Rectal smooth muscle tissue (tissue), 1 donor: ENCODE measurements around the gene CXCL12.

Experiments used
- H3K27ac ChIP-seq: one replicate; pipeline ENCODE4 v1.7.0; 2013; ENCODE audit warnings: low read depth, low read length, inconsistent platforms
- H3K27me3 ChIP-seq: one replicate; pipeline ENCODE4 v1.7.0; 2013; ENCODE audit warnings: low read length; ENCODE audit not compliant: control insufficient read depth, insufficient read depth
- H3K36me3 ChIP-seq: one replicate; pipeline ENCODE4 v1.7.0; 2013; ENCODE audit warnings: low read length; ENCODE audit not compliant: control insufficient read depth, insufficient read depth
- H3K4me1 ChIP-seq: one replicate; pipeline ENCODE4 v1.7.0; 2013; ENCODE audit warnings: low read length; ENCODE audit not compliant: control insufficient read depth, insufficient read depth
- H3K4me3 ChIP-seq: one replicate; pipeline ENCODE4 v1.7.0; 2013; ENCODE audit warnings: low read length
- H3K9ac ChIP-seq: one replicate; pipeline ENCODE4 v1.7.0; 2013; ENCODE audit warnings: low read length

Gene CXCL12

GRCh38 chr10:44363716-44364115 is 21.2 kb downstream of the CXCL12 start:
- H3K27me3 ChIP-seq: no peaks in the 10 kb centered on the region
- no peaks in the 10 kb centered on the region for H3K4me1 ChIP-seq
- no peak overlapping the region for H3K27ac ChIP-seq
- H3K36me3 ChIP-seq: no peaks in the 10 kb centered on the region
- H3K9ac ChIP-seq: no peak overlapping the region
- H3K4me3 ChIP-seq: no peak overlapping the region

GRCh38 chr10:44362866-44363711 is 21.8 kb downstream of the CXCL12 start:
- no peaks in the 10 kb centered on the region for H3K27me3 ChIP-seq
- H3K36me3 ChIP-seq: no peaks in the 10 kb centered on the region
- H3K27ac ChIP-seq: no peak overlapping the region
- no peak overlapping the region for H3K9ac ChIP-seq
- no peak overlapping the region for H3K4me3 ChIP-seq
- no peaks in the 10 kb centered on the region for H3K4me1 ChIP-seq

- Histone ChIP-seq H3K9ac (no peak overlapping the region), H3K27ac (no peak overlapping the region), H3K4me3 (no peak overlapping the region), H3K27me3 (no peaks in the 10 kb centered on the region), H3K4me1 (no peaks in the 10 kb centered on the region), H3K36me3 (no peaks in the 10 kb centered on the region)
Observed at GRCh38 chr10:44361109-44361508, 23.8 kb downstream of the CXCL12 start.

GRCh38 chr10:44358080-44358771 is 26.7 kb downstream of the CXCL12 start:
- H3K4me1 ChIP-seq: no peaks in the 10 kb centered on the region
- no peaks in the 10 kb centered on the region for H3K27me3 ChIP-seq
- no peak overlapping the region for H3K9ac ChIP-seq
- no peak overlapping the region for H3K4me3 ChIP-seq
- H3K27ac ChIP-seq: no peak overlapping the region
- no peaks in the 10 kb centered on the region for H3K36me3 ChIP-seq

- Histone ChIP-seq H3K27ac (no peak overlapping the region), H3K27me3 (no peaks in the 10 kb centered on the region), H3K4me1 (no peaks in the 10 kb centered on the region), H3K36me3 (no peaks in the 10 kb centered on the region), H3K9ac (no peak overlapping the region), H3K4me3 (no peak overlapping the region)
Observed at GRCh38 chr10:44357023-44357540, 27.8 kb downstream of the CXCL12 start.

- no peaks in the 10 kb centered on the region for H3K4me1 ChIP-seq
- H3K9ac ChIP-seq: no peak overlapping the region
- H3K4me3 ChIP-seq: no peak overlapping the region
- H3K27me3 ChIP-seq: no peaks in the 10 kb centered on the region
- H3K36me3 ChIP-seq: no peaks in the 10 kb centered on the region
- no peak overlapping the region for H3K27ac ChIP-seq
Observed at GRCh38 chr10:44356139-44357022, 28.5 kb downstream of the CXCL12 start.

GRCh38 chr10:44355630-44356029 is 29.3 kb downstream of the CXCL12 start:
- H3K4me1 ChIP-seq: no peaks in the 10 kb centered on the region
- no peaks in the 10 kb centered on the region for H3K36me3 ChIP-seq
- no peaks in the 10 kb centered on the region for H3K27me3 ChIP-seq
- H3K4me3 ChIP-seq: no peak overlapping the region
- no peak overlapping the region for H3K9ac ChIP-seq
- no peak overlapping the region for H3K27ac ChIP-seq

- Histone ChIP-seq H3K4me3 (no peak overlapping the region), H3K4me1 (no peaks in the 10 kb centered on the region), H3K9ac (no peak overlapping the region), H3K27me3 (no peaks in the 10 kb centered on the region), H3K36me3 (no peaks in the 10 kb centered on the region), H3K27ac (no peak overlapping the region)
Observed at GRCh38 chr10:44354771-44355170, 30.1 kb downstream of the CXCL12 start.

- Histone ChIP-seq H3K27ac (no peak overlapping the region), H3K27me3 (no peaks in the 10 kb centered on the region), H3K4me1 (no peaks in the 10 kb centered on the region), H3K9ac (no peak overlapping the region), H3K36me3 (no peaks in the 10 kb centered on the region), H3K4me3 (no peak overlapping the region)
Observed at GRCh38 chr10:44353721-44354120, 31.2 kb downstream of the CXCL12 start.

- H3K27ac ChIP-seq: no peak overlapping the region
- no peak overlapping the region for H3K9ac ChIP-seq
Observed at GRCh38 chr10:44353128-44353390, 31.8 kb downstream of the CXCL12 start.

GRCh38 chr10:44352316-44353127 is 32.4 kb downstream of the CXCL12 start:
- Histone ChIP-seq H3K27me3 (no peaks in the 10 kb centered on the region), H3K4me1 (no peaks in the 10 kb centered on the region), H3K9ac (no peak overlapping the region), H3K27ac (no peak overlapping the region), H3K4me3 (no peak overlapping the region), H3K36me3 (no peaks in the 10 kb centered on the region)

More at GRCh38 chr10:44353128-44353390, 31.8 kb downstream of the CXCL12 start:
- Histone ChIP-seq H3K36me3 (no peaks in the 10 kb centered on the region), H3K27me3 (no peaks in the 10 kb centered on the region), H3K4me3 (no peak overlapping the region), H3K4me1 (no peaks in the 10 kb centered on the region)
